ENCODE data around the gene GNG12.

GRCh38 chr1:67824766-67825165 lies 8.5 kb downstream of the GNG12 start:
- no peak for TF ChIP-seq POLR2AphosphoS5 (IDR thresholded peaks at IDR 0.05)
- TF ChIP-seq, protein P1, sequence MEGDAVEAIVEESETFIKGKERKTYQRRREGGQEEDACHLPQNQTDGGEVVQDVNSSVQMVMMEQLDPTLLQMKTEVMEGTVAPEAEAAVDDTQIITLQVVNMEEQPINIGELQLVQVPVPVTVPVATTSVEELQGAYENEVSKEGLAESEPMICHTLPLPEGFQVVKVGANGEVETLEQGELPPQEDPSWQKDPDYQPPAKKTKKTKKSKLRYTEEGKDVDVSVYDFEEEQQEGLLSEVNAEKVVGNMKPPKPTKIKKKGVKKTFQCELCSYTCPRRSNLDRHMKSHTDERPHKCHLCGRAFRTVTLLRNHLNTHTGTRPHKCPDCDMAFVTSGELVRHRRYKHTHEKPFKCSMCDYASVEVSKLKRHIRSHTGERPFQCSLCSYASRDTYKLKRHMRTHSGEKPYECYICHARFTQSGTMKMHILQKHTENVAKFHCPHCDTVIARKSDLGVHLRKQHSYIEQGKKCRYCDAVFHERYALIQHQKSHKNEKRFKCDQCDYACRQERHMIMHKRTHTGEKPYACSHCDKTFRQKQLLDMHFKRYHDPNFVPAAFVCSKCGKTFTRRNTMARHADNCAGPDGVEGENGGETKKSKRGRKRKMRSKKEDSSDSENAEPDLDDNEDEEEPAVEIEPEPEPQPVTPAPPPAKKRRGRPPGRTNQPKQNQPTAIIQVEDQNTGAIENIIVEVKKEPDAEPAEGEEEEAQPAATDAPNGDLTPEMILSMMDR (IDR thresholded peaks at IDR 0.05): no peak
- TF ChIP-seq POLR2A (IDR thresholded peaks at IDR 0.05): no peak
